ENCODE results near the gene NFASC. TPM values are rescaled to one million over a fixed set of nuclear protein-coding genes. Genes with fewer than 3 reads are reported as not detected.

The NFASC gene
- total and polyA plus RNA-seq, 9 of the 15 experiments (the other 6 are each of a cell fraction or from before 2014, with no cell fraction given): 0.03 to 0.16 (median 0.06) TPM; not detected in 6

Other genes starting within 250 kb of the NFASC start
- gene LRRN2, start 185.1 kb upstream of the NFASC start, total RNA-seq (2014; rRNA removed): 0.05 TPM in 1 of 2 replicates, not detected in the other
- gene LRRN2, start 185.1 kb upstream of the NFASC start, total RNA-seq (2014; rRNA removed; fragmentation: Illumina TruSeq; extraction: Trizol): not detected in 2 replicates
- gene LRRN2, start 185.1 kb upstream of the NFASC start, total RNA-seq (2015; rRNA removed; fragmentation: Illumina TruSeq; extraction: Trizol): not detected in 2 replicates
- not detected in 2 replicates for gene LRRN2, start 185.1 kb upstream of the NFASC start, total RNA-seq (2021)
- not detected in 2 replicates for gene LRRN2, start 185.1 kb upstream of the NFASC start, polyA plus RNA-seq (2011; rRNA removed)
- 0.06 TPM in 1 of 2 replicates, not detected in the other for gene LRRN2, start 185.1 kb upstream of the NFASC start, polyA plus RNA-seq (2014; fragmentation: Illumina TruSeq; extraction: Trizol)
- gene LRRN2, start 185.1 kb upstream of the NFASC start, polyA plus RNA-seq (2014; fragmentation: Nextera tagmentation; extraction: Ambion mirVana): not detected
- not detected in 2 replicates for gene LRRN2, start 185.1 kb upstream of the NFASC start, polyA plus RNA-seq (2014; rRNA removed)
- not detected in 2 replicates for gene CNTN2, start 172.3 kb downstream of the NFASC start, total RNA-seq (2014; rRNA removed)
- not detected in 2 replicates for gene CNTN2, start 172.3 kb downstream of the NFASC start, total RNA-seq (2014; rRNA removed; fragmentation: Illumina TruSeq; extraction: Trizol)
- not detected in 2 replicates for gene CNTN2, start 172.3 kb downstream of the NFASC start, total RNA-seq (2015; rRNA removed; fragmentation: Illumina TruSeq; extraction: Trizol)
- gene CNTN2, start 172.3 kb downstream of the NFASC start, total RNA-seq (2021): not detected in 2 replicates
- not detected in 2 replicates for gene CNTN2, start 172.3 kb downstream of the NFASC start, polyA plus RNA-seq (2011; rRNA removed)
- not detected in 2 replicates for gene CNTN2, start 172.3 kb downstream of the NFASC start, polyA plus RNA-seq (2014; fragmentation: Illumina TruSeq; extraction: Trizol)
- not detected for gene CNTN2, start 172.3 kb downstream of the NFASC start, polyA plus RNA-seq (2014; fragmentation: Nextera tagmentation; extraction: Ambion mirVana)
- gene CNTN2, start 172.3 kb downstream of the NFASC start, polyA plus RNA-seq (2014; rRNA removed): not detected in 2 replicates
- gene TMEM81, start 213.6 kb downstream of the NFASC start, total RNA-seq (2014; rRNA removed): 3.2 and 3.6 TPM in 2 replicates
- 5.4 and 5.7 TPM in 2 replicates for gene TMEM81, start 213.6 kb downstream of the NFASC start, total RNA-seq (2014; rRNA removed; fragmentation: Illumina TruSeq; extraction: Trizol)
- 3.8 and 4.0 TPM in 2 replicates for gene TMEM81, start 213.6 kb downstream of the NFASC start, total RNA-seq (2015; rRNA removed; fragmentation: Illumina TruSeq; extraction: Trizol)
- 5.0 and 5.2 TPM in 2 replicates for gene TMEM81, start 213.6 kb downstream of the NFASC start, total RNA-seq (2021)
- 6.1 and 6.5 TPM in 2 replicates for gene TMEM81, start 213.6 kb downstream of the NFASC start, polyA plus RNA-seq (2011; rRNA removed)
- gene TMEM81, start 213.6 kb downstream of the NFASC start, polyA plus RNA-seq (2014; fragmentation: Illumina TruSeq; extraction: Trizol): 4.4 and 4.5 TPM in 2 replicates
- 1 to 10 TPM; 3.6 to 4.2 TPM for gene TMEM81, start 213.6 kb downstream of the NFASC start, polyA plus RNA-seq (2014; fragmentation: Nextera tagmentation; extraction: Ambion mirVana)
- 4.9 and 5.9 TPM in 2 replicates for gene TMEM81, start 213.6 kb downstream of the NFASC start, polyA plus RNA-seq (2014; rRNA removed)

Measured in K562 (cell line).